H9 (cell line): Measurements from ENCODE around the gene TMEM63B. TPM values are rescaled to one million over a fixed set of nuclear protein-coding genes. Genes with fewer than 3 reads are reported as not detected.
A peak's percentile ranks its signal among the peaks of the same experiment; 100 is the strongest.

Experiments
- DNase-seq: peaks from one replicate; pipeline ENCODE4 v3.0.0-alpha.2; 2017
- H2AFZ ChIP-seq: one replicate; pipeline ENCODE4 v1.6.1; 2013; ENCODE audit warnings: mild to moderate bottlenecking, low read length, control low read depth, moderate library complexity
- H2AK5ac ChIP-seq: 2 replicates; pipeline ENCODE4 v1.6.1; 2013; ENCODE audit warnings: low read length, control low read depth, mixed read lengths; ENCODE audit not compliant: insufficient read length
- H2BK120ac ChIP-seq: one replicate; pipeline ENCODE4 v1.6.1; 2013; ENCODE audit warnings: low read depth, mild to moderate bottlenecking, low read length, control low read depth, inconsistent platforms; ENCODE audit not compliant: poor library complexity, severe bottlenecking
- H2BK12ac ChIP-seq: 2 replicates; pipeline ENCODE4 v1.6.1; 2013; ENCODE audit warnings: low read length, control low read depth, mixed read lengths, low read depth; ENCODE audit not compliant: insufficient read length
- H2BK15ac ChIP-seq: 2 replicates; pipeline ENCODE4 v1.6.1; 2013; ENCODE audit warnings: low read depth, low read length, control low read depth
- H2BK20ac ChIP-seq: one replicate; pipeline ENCODE4 v1.6.1; 2013; ENCODE audit warnings: low read depth, mild to moderate bottlenecking, low read length, control low read depth, inconsistent platforms; ENCODE audit not compliant: poor library complexity, severe bottlenecking
- H2BK5ac ChIP-seq: 2 replicates; pipeline ENCODE4 v1.6.1; 2013; ENCODE audit warnings: low read length, control low read depth, mixed read lengths; ENCODE audit not compliant: insufficient read length
- H3K14ac ChIP-seq: 2 replicates; pipeline ENCODE4 v1.6.1; 2013; ENCODE audit warnings: low read length, control low read depth; ENCODE audit not compliant: insufficient read depth
- H3K18ac ChIP-seq: 2 replicates; pipeline ENCODE4 v1.6.1; 2013; ENCODE audit warnings: low read depth, mild to moderate bottlenecking, mixed read lengths, low read length, control low read depth; ENCODE audit not compliant: insufficient read length
- H3K23ac ChIP-seq: 2 replicates; pipeline ENCODE4 v1.6.1; 2013; ENCODE audit warnings: low read length, control low read depth, mixed read lengths, low read depth; ENCODE audit not compliant: insufficient read length
- H3K23me2 ChIP-seq: 2 replicates; pipeline ENCODE4 v1.6.1; 2013; ENCODE audit warnings: low read depth, mild to moderate bottlenecking, mixed read lengths, low read length, control low read depth; ENCODE audit not compliant: insufficient read length, poor library complexity, severe bottlenecking
- H3K27ac ChIP-seq: 2 replicates; pipeline ENCODE4 v1.5.1; 2013; ENCODE audit warnings: low read length, control low read depth, mixed read lengths, low read depth; ENCODE audit not compliant: insufficient read length
- H3K27me3 ChIP-seq: 2 replicates; pipeline ENCODE4 v1.6.1; 2013; ENCODE audit warnings: low read length, control low read depth, inconsistent platforms; ENCODE audit not compliant: insufficient read depth
- H3K4ac ChIP-seq: 2 replicates; pipeline ENCODE4 v1.6.1; 2013; ENCODE audit warnings: low read depth, mild to moderate bottlenecking, control low read depth, inconsistent platforms, low read length, moderate library complexity
- H3K4me1 ChIP-seq: 2 replicates; pipeline ENCODE4 v1.6.1; 2013; ENCODE audit warnings: low read length, control low read depth, inconsistent platforms; ENCODE audit not compliant: insufficient read depth
- H3K4me2 ChIP-seq: 2 replicates; pipeline ENCODE4 v1.6.1; 2013; ENCODE audit warnings: low read length, control low read depth, mixed read lengths; ENCODE audit not compliant: insufficient read length, insufficient read depth
- H3K56ac ChIP-seq: 2 replicates; pipeline ENCODE4 v1.6.1; 2013; ENCODE audit warnings: low read depth, mild to moderate bottlenecking, mixed read lengths, low read length, control low read depth; ENCODE audit not compliant: insufficient read length
- H3K79me1 ChIP-seq: 2 replicates; pipeline ENCODE4 v1.6.1; 2013; ENCODE audit warnings: low read depth, mild to moderate bottlenecking, moderate library complexity, low read length, control low read depth, inconsistent platforms; ENCODE audit not compliant: insufficient read depth, poor library complexity, severe bottlenecking
- H3K79me2 ChIP-seq: 2 replicates; pipeline ENCODE4 v1.6.1; 2013; ENCODE audit warnings: low read length, control low read depth, inconsistent platforms; ENCODE audit not compliant: insufficient read depth
- H3K9ac ChIP-seq: 2 replicates; pipeline ENCODE4 v1.6.1; 2013; ENCODE audit warnings: low read length, control low read depth, mixed read lengths; ENCODE audit not compliant: insufficient read length; ENCODE audit errors: extremely low read depth
- H3K9me3 ChIP-seq: one replicate; pipeline ENCODE4 v1.6.1; 2013; ENCODE audit warnings: low read depth, low read length, inconsistent platforms; ENCODE audit not compliant: control insufficient read depth
- H3T11ph ChIP-seq: one replicate; pipeline ENCODE4 v1.6.1; 2013; ENCODE audit warnings: mild to moderate bottlenecking, low read length, control low read depth, inconsistent platforms
- H4K20me1 ChIP-seq: one replicate; pipeline ENCODE4 v1.6.1; 2013; ENCODE audit not compliant: control insufficient read depth, insufficient read length, insufficient read depth
- H4K5ac ChIP-seq: 2 replicates; pipeline ENCODE4 v1.6.1; 2013; ENCODE audit warnings: low read depth, mild to moderate bottlenecking, mixed read lengths, low read length, control low read depth; ENCODE audit not compliant: insufficient read length
- H4K8ac ChIP-seq: replicated peaks from 2 replicates; pipeline ENCODE4 v1.6.1; 2013; ENCODE audit warnings: low read length, control low read depth, mixed read lengths, low read depth; ENCODE audit not compliant: insufficient read length
- H4K91ac ChIP-seq: 2 replicates; pipeline ENCODE4 v1.6.1; 2013; ENCODE audit warnings: low read depth, mild to moderate bottlenecking, moderate library complexity, mixed read lengths, low read length, control low read depth; ENCODE audit not compliant: insufficient read length
- H3K27ac Mint-ChIP-seq, 3 experiments: 2 replicates in 2 of 3; 3 replicates in 1 of 3; pipeline ENCODE4 v1.8.0; 2020 to 2021; ENCODE audit warnings: mixed read lengths in 3 of 3, mild to moderate bottlenecking in 1 of 3, moderate library complexity in 1 of 3
- H3K27me3 Mint-ChIP-seq: 2 replicates; pipeline ENCODE4 v1.8.0; 2021; ENCODE audit warnings: low read depth, mild to moderate bottlenecking, moderate library complexity, mixed read lengths
- H3K36me3 Mint-ChIP-seq, 3 experiments: 2 replicates in 2 of 3; 3 replicates in 1 of 3; pipeline ENCODE4 v1.8.0; 2020 to 2021; ENCODE audit warnings: low read depth in 3 of 3, mixed read lengths in 3 of 3; ENCODE audit not compliant: insufficient read depth in 1 of 3
- H3K4me1 Mint-ChIP-seq, 2 experiments: 2 replicates each; pipeline ENCODE4 v1.8.0; 2020; ENCODE audit warnings: mixed read lengths in 2 of 2
- H3K4me3 Mint-ChIP-seq, 2 experiments: 2 replicates in 1 of 2; 3 replicates in 1 of 2; pipeline ENCODE4 v1.8.0; 2020 to 2021; ENCODE audit warnings: mild to moderate bottlenecking in 2 of 2, mixed read lengths in 2 of 2, moderate library complexity in 1 of 2
- H3K9me3 Mint-ChIP-seq, 2 experiments: 2 replicates in 1 of 2; 3 replicates in 1 of 2; pipeline ENCODE4 v1.8.0; 2020; ENCODE audit warnings: mild to moderate bottlenecking in 2 of 2, mixed read lengths in 2 of 2, moderate library complexity in 1 of 2
- CTCF ChIP-seq: fragments of 200-600 bp; sonication (generic); conservative IDR thresholded peaks from 3 replicates; pipeline ENCODE4 v1.8.0; 2021; ENCODE audit warnings: antibody characterized with exemption, mild to moderate bottlenecking
- WGBS: extraction: QIAGEN DNeasy Blood & Tissue Kit; methylation state at CpG from one replicate; pipeline ENCODE4 v1.1.7; 2013; ENCODE audit warnings: missing lambda C conversion rate, low lambda C conversion rate, mixed read lengths; ENCODE audit not compliant: insufficient read length; ENCODE audit errors: extremely low coverage; 5-methylcytosine and 5-hydroxymethylcytosine counted together
- total RNA-seq: library from RNA; stranded (reverse); gene quantifications from 2 replicates; pipeline ENCODE4 v1.2.1, GENCODE V29; 2021

The TMEM63B gene
- total RNA-seq, 1 experiment from 2014 or later = 56.3 TPM

GRCh38 chr6:44172731-44173500 lies 45.6 kb downstream of the TMEM63B start:
- Histone ChIP-seq H3K9ac (no peak overlapping the region), H3K23me2 (no peaks in the 10 kb centered on the region), H4K20me1 (peaks cover 3% of the 10 kb centered on the region), H3K14ac (no peak overlapping the region), H3K23ac (no peak overlapping the region), H2BK120ac (no peak overlapping the region), H2AK5ac (no peak overlapping the region), H3T11ph (no peak overlapping the region), H3K4ac (no peak overlapping the region), H2AFZ (no peak overlapping the region), H3K18ac (no peak overlapping the region), H3K79me1 (no peaks in the 10 kb centered on the region), H4K5ac (no peak overlapping the region), H3K4me1 (peaks cover 2% of the 10 kb centered on the region; the same call in 1 of the 2 replicates), H3K4me2 (no peak overlapping the region), H2BK5ac (no peak overlapping the region), H2BK15ac (no peak overlapping the region), H3K27ac (no peak overlapping the region), H4K8ac (no peak overlapping the region), H3K27me3 (no peaks in the 10 kb centered on the region), H3K56ac (no peak overlapping the region), H2BK20ac (no peak overlapping the region), H4K91ac (no peak overlapping the region), H2BK12ac (no peak overlapping the region), H3K9me3 (no peaks in the 10 kb centered on the region), H3K79me2 (no peaks in the 10 kb centered on the region)
- Mint-ChIP-seq H3K36me3 (no peaks in the 10 kb centered on the region; a peak in 1 of 7 replicates), H3K4me1 (peaks cover 10 to 19% of the 10 kb centered on the region in 2 experiments), H3K9me3 (no peaks in the 10 kb centered on the region), H3K4me3 (no peak overlapping the region; a peak in 1 of 5 replicates), H3K27ac (no peak overlapping the region), H3K27me3 (peaks cover 4% of the 10 kb centered on the region)
- TF ChIP-seq CTCF = peak; percentile 93
- WGBS = no CpG with 5 or more reads among the region's 15 CpGs
- peak; percentile 74 for DNase-seq
